Measurements from ENCODE around the gene TBX18.

The TBX18 gene

GRCh38 chr6:84743616-84744015 is 20.8 kb downstream of the TBX18 start:
- no peak for DNase-seq

GRCh38 chr6:84740385-84740784 is 24.0 kb downstream of the TBX18 start:
- DNase-seq, result no peak

GRCh38 chr6:84739866-84740208 is 24.6 kb downstream of the TBX18 start:
- no peak for DNase-seq

DNA sequence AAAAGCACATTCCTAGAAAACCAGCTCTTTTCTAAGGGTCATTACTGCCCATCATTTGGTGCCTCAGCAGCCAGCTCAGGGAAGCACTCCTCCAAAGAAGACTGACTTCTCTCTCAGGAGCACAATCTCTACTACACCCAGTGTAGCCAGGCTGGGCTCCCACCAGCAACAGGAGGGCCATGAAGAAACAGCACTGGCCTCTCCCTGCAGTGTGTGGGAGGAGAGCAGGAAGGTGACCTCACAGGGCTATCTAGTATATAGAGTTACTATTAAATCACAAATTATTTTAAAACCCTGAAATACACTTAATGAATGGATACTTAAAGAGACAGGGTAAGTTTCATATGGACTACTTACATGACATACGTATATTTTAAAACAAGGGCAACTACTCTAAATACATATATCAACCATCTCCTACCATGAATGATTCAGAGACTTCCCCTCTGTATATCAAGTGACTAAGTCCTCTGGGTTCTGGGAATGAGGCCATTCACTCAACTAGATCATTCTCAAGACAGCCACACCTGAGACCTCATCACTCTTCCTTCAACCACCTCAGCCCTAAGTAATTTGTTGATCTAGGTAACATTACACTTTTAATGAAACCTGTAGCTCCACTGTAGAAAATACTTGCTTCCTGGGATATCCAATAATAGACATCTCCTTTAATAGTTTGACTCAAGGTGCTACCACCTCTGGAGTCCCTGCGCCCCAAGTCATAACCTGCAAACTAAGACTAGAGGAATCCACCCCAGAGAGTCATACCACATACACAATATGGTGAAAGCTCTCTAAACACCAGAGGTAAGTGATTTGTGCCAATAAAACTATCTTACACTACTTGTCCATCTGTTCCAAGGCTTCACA is 25.2 kb downstream of the TBX18 start:
- no peak for DNase-seq

DNA sequence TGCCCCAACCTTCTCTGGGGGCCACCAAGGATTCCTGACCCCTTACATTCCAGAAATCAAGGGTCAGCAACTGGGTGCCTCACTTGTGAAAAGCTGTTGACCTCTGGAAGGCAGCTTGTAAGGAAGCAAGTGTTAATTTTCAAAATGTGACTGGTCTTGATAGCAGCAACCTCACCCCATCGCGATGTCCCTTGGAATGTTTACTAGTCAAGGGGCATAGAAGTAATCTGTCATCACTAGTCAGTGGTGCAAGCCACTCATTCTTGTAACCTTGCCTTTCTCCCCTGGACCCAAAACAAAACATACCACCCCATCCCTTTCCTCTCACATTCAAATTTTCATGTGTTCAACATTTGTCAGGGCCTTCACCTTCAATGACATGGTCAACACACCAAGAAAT is 30.5 kb downstream of the TBX18 start:
- DNase-seq, result no peak

- DNase-seq, result no peak
Observed at GRCh38 chr6:84731901-84732300, 32.5 kb downstream of the TBX18 start.

GRCh38 chr6:84731401-84731800 is 33.0 kb downstream of the TBX18 start:
- DNase-seq, result no peak

DNA sequence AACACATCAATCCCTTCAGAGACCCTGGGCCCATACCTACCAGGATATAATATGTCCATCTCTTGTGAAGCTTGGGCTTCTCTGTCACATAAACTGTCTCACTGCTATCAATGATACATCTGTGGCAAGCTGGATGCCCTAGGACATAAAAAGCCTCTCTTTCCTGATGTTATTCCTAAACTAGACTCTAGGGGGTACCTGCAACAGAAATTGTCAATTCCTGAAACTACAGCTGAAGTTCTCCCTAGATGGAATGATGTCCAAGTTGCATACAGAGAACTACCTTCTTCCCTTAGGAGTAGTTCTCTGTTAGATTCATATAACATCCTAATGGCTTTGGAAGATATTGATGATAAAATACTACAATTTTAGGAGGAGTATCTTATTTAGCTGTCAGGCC is 35.8 kb downstream of the TBX18 start:
- no peak for DNase-seq

GRCh38 chr6:84719152-84719551 is 45.2 kb downstream of the TBX18 start:
- DNase-seq, result no peak

DNA sequence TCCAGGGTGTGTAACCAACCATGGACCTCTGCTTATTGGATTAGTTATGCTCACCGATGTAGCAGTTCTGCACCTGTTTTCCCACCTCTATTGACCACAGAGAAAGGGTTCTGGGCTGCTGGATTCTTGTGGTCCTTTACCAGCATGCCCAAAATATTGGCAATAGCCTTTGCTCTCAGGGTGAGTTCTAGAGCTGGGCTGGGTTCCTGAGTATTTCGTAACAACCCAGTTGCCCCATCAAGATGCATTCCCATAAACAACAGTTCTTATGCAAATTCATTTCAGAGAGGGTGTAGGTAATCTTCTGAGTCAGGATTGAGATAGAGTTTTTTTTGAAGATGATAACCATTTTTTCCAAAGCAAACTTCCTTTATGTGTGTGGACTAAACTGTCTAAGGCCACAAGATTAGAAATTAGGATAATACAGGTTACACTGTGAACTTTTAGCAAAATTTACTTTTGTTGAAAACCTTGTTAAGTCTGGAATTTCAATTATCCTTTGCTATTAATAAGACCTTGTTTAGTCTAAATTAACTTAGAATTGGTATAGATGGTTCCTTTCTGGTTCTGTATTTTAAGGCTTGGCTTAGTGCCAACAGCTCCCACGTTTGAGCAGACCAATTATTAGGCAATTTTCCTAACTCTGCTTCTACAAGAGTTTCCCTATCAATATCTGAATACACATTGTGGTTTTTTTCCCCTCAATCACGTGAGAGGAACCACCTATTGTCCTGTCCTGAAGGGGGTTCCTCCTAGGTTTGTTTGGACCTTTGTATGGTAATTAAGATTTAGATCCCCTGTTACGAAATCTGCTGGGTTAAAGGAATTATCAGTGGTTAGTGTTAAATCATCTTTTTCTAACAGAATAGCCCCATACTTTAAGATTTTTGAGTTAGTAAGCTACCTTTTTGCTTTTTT is 46.1 kb downstream of the TBX18 start:
- DNase-seq, result no peak

GRCh38 chr6:84709121-84709520 is 55.3 kb downstream of the TBX18 start:
- no peak for DNase-seq

DNA sequence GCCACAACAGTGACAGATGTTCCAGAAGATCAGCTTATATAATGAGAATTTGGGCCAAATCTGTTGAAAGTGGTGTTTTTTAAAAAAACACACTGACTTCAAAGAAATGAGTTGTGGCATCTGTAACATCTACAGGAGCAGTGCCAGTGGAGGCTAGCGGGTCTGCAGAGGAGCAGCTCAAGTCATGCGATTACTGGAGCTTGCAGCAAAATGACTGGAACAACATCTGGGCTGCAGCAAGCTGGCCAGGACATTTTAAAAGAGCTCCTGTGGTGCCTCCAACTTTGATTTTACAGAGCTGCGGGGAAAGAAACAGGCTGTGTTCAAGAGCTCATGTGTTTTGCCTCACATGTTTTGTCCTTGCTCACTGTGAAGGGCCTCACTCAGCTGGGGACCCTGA is 57.2 kb downstream of the TBX18 start:
- DNase-seq, result no peak

GRCh38 chr6:84696166-84696565 is 68.2 kb downstream of the TBX18 start:
- no peak for DNase-seq

- no peak for DNase-seq
Observed at GRCh38 chr6:84691978-84692623, 72.3 kb downstream of the TBX18 start.

GRCh38 chr6:84688141-84688873 is 76.1 kb downstream of the TBX18 start:
- no peak for DNase-seq

DNA sequence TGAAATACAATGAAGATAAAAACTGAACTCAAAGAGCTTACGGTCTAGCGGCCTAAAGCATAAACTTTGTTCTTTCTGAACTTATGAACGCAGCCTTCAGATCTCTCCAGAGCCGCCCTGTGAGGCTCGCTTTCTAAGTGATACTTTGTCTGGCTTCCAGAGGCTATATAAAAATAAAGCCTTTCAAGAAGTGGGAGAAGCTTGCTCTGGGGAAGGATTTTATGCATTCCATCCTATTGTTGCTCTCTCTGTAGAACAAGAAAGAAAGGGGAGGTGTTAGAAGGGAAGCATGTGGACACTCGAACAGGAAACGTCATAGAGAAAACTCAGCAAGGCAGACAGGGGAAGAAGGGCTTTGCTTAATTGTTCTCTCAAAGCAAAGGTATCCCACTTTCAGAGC is 77.0 kb downstream of the TBX18 start:
- no peak for DNase-seq

- DNase-seq, result no peak
Observed at GRCh38 chr6:84685983-84686584, 78.3 kb downstream of the TBX18 start.

DNA sequence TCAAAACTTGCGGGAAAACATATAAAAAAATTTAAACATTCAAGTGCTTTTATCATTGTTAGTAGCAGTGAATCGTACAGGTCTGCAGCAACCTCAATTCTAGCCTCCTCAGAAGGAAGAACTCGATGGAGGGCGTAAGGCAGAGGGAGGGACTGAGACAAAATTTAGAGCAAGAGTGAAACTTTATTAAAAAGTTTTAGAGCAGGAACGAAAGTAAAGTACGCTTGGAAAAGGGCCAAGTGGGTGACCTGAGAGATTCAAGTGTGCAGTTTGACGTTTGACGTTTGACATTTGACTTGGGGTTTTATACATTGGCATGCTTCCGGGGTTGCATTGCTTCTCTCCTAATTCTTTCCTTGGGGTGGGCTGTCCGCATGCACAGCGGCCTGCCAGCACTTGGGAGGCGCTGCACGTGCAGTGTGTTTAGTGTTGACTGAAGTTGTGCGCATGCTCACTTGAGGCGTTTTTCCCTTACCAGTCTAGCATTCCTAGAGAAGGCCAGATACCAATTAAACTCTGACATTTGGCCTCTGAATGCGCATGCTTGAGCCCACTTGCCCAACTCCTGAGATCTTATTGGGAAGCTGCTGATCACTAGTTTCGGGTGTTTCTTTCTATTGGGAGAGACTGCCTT is 82.6 kb downstream of the TBX18 start:
- DNase-seq, result no peak

DNA sequence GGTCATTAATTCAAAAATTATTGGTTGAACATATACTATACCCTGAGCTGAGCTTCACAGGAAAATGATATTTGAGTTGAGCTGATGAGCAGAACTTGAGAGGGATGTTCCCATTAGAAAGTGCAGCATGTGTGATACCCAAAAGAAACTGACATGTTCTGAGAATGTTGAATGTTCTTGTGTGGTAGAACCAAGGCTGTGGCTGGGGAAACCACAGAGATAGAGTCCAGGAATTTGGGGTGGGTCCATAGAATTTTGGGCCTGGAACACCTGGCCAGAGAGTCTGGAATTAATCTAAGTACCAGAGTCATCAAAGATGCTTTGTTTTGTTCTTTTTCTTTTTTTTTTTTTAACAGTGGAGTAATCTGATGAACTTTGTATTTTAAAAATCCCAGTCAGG is 88.7 kb downstream of the TBX18 start:
- no peak for DNase-seq

DNA sequence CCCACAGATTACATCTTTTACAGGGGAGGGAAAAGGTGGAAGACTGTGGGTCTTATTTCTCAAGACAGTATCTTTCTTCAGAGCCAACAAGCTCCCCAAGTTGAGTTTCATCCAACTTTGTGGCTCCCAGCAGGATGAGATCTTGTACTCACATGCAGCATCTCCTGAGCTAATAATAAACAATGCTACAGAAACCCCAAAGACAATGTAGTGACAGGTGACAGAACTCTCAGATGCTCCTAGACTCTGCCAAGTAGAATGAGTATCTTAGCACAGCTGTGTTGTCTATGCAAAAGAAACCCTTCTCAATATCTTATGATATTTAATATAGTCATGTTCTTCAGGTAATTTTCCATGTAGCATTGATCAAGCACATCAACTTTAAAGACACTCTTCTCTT is 90.0 kb downstream of the TBX18 start:
- DNase-seq, result no peak

GRCh38 chr6:84671183-84671582 is 93.2 kb downstream of the TBX18 start:
- no peak for DNase-seq

DNA sequence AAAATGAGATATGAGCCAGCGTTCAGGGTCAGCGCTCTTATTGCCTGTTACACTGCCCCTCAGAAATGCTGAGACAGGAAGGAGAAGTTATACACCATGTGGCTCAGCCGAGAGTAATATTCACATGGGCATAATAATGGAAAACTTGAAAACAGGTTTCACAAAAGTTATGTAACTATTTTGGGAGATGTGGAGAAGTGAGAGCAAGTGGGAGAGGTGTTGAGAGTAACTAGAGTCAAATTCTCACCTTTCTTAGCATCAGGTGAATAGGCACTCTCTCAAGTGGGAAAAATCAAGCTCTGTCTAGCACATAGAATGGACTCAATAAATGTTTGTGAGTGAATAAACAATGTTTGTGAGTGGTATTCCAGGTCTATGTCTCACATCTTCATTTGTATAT is 94.5 kb downstream of the TBX18 start:
- DNase-seq, result no peak
